ENCODE results near the gene BHMT2. TPM values are rescaled to one million over a fixed set of nuclear protein-coding genes. Genes with fewer than 3 reads are reported as not detected.

BHMT2 gene
- total RNA-seq, 1 donor from 2014 or later, result not detected

DNA sequence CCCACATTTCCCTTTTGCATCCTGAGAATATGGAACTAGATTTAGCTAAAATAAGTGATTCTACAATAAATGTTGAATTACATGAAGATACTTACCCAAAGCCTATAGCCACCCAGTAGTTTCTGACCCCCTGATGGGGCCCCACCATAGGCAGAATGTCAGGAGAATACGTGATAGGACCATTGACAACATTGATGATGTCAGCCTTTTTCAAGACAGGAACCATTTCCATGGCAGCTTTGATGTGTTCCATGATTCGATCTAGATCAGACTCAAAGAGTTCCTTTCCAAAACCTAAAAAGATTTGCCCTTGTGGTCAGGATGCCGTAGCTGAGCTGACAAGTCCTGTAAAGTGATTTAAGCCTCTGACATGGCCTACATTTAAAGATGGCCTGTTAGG is 27.4 kb upstream of the BHMT2 start:
- no peaks in the 10 kb centered on the region for H4K20me1 ChIP-seq (ENCODE audit: insufficient read depth, low read length)
- no peak overlapping the region for H3K27ac Mint-ChIP-seq (ENCODE audit: unreplicated experiment)
- H3K36me3 Mint-ChIP-seq (ENCODE audit: low read depth, unreplicated experiment), result no peaks in the 10 kb centered on the region
- H3K4me1 ChIP-seq (ENCODE audit: insufficient read depth, low read length), result no peaks in the 10 kb centered on the region
- no peaks in the 10 kb centered on the region for H3K27me3 ChIP-seq (ENCODE audit: insufficient read depth, low read length)
- FAIRE-seq (no peak), DNase-seq (ENCODE audit: low read depth) (no peak)
- H3K4me2 ChIP-seq (ENCODE audit: low read length), result no peak overlapping the region
- no peak overlapping the region for H3K4me3 Mint-ChIP-seq (ENCODE audit: unreplicated experiment)
- H3K27me3 Mint-ChIP-seq (ENCODE audit: low read depth, unreplicated experiment), result peaks cover 3% of the 10 kb centered on the region
- no peak overlapping the region for H3K4me3 ChIP-seq (ENCODE audit: insufficient read depth, low read depth, low read length)
- H3K9me3 ChIP-seq (ENCODE audit: insufficient read depth, low read depth, low read length), result no peaks in the 10 kb centered on the region
- H3K4me1 Mint-ChIP-seq (ENCODE audit: low read depth, unreplicated experiment), result no peaks in the 10 kb centered on the region
- H3K9ac ChIP-seq (ENCODE audit: low read length), result no peak overlapping the region
- H3K79me2 ChIP-seq (ENCODE audit: insufficient read depth, low read length), result no peaks in the 10 kb centered on the region
- peaks cover 2% of the 10 kb centered on the region for H3K9me3 Mint-ChIP-seq (ENCODE audit: unreplicated experiment)
- no peak overlapping the region for H3K27ac ChIP-seq (ENCODE audit: low read depth, low read length)
- H3K36me3 ChIP-seq (ENCODE audit: insufficient read depth, low read length), result no peaks in the 10 kb centered on the region
- TF ChIP-seq CTCF (IDR thresholded peaks at IDR 0.05; ENCODE audit: insufficient read depth, low read depth, low read length), result no peak
- no peak for TF ChIP-seq EZH2 (IDR thresholded peaks at IDR 0.05; ENCODE audit: insufficient read depth, low read length)
- H2AFZ ChIP-seq (ENCODE audit: low read depth, low read length), result no peak overlapping the region

DNA sequence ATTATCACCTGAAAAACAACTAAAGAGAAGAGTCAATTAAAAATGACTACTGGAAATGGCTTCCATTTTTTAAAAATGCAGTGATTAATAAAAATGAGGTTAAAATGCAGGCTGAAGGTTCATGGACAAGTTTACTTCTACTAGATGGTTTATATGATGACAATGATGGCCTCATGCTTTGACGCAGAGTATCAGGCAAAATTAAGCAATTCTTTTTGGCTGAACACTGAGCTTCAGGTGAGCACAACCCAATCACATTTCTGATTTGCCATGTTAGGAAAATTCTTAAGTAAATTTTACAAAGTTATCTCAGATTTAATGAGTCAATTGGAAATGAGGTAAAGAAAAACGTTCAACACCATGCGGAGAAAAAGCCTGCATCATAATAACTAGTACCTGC is 22.4 kb upstream of the BHMT2 start:
- Mint-ChIP-seq H3K27me3 (ENCODE audit: low read depth, unreplicated experiment) (no peaks in the 10 kb centered on the region), H3K4me1 (ENCODE audit: low read depth, unreplicated experiment) (no peaks in the 10 kb centered on the region), H3K9me3 (ENCODE audit: unreplicated experiment) (peaks cover 6% of the 10 kb centered on the region), H3K36me3 (ENCODE audit: low read depth, unreplicated experiment) (no peaks in the 10 kb centered on the region), H3K27ac (ENCODE audit: unreplicated experiment) (no peak overlapping the region), H3K4me3 (ENCODE audit: unreplicated experiment) (no peak overlapping the region)
- FAIRE-seq (no peak), DNase-seq (ENCODE audit: low read depth) (no peak)
- Histone ChIP-seq H3K4me1 (ENCODE audit: insufficient read depth, low read length) (no peaks in the 10 kb centered on the region), H3K4me2 (ENCODE audit: low read length) (no peak overlapping the region), H3K79me2 (ENCODE audit: insufficient read depth, low read length) (no peaks in the 10 kb centered on the region), H2AFZ (ENCODE audit: low read depth, low read length) (no peak overlapping the region), H3K36me3 (ENCODE audit: insufficient read depth, low read length) (no peaks in the 10 kb centered on the region), H3K4me3 (ENCODE audit: insufficient read depth, low read depth, low read length) (no peak overlapping the region), H3K9me3 (ENCODE audit: insufficient read depth, low read depth, low read length) (no peaks in the 10 kb centered on the region), H4K20me1 (ENCODE audit: insufficient read depth, low read length) (no peaks in the 10 kb centered on the region), H3K27ac (ENCODE audit: low read depth, low read length) (no peak overlapping the region), H3K27me3 (ENCODE audit: insufficient read depth, low read length) (peaks cover 2% of the 10 kb centered on the region), H3K9ac (ENCODE audit: low read length) (no peak overlapping the region)
- TF ChIP-seq CTCF (IDR thresholded peaks at IDR 0.05; ENCODE audit: insufficient read depth, low read depth, low read length), result no peak
- TF ChIP-seq EZH2 (IDR thresholded peaks at IDR 0.05; ENCODE audit: insufficient read depth, low read length), result no peak

GRCh38 chr5:79048437-79048836 is 21.1 kb upstream of the BHMT2 start:
- no peak overlapping the region for H3K4me2 ChIP-seq (ENCODE audit: low read length)
- H3K27ac ChIP-seq (ENCODE audit: low read depth, low read length), result no peak overlapping the region
- H3K27me3 Mint-ChIP-seq (ENCODE audit: low read depth, unreplicated experiment), result no peaks in the 10 kb centered on the region
- H3K79me2 ChIP-seq (ENCODE audit: insufficient read depth, low read length), result no peaks in the 10 kb centered on the region
- H3K9me3 Mint-ChIP-seq (ENCODE audit: unreplicated experiment), result peaks cover 8% of the 10 kb centered on the region
- H3K27me3 ChIP-seq (ENCODE audit: insufficient read depth, low read length), result peaks cover 2% of the 10 kb centered on the region
- H3K4me3 ChIP-seq (ENCODE audit: insufficient read depth, low read depth, low read length), result no peak overlapping the region
- no peaks in the 10 kb centered on the region for H3K4me1 ChIP-seq (ENCODE audit: insufficient read depth, low read length)
- no peaks in the 10 kb centered on the region for H3K9me3 ChIP-seq (ENCODE audit: insufficient read depth, low read depth, low read length)
- H3K4me1 Mint-ChIP-seq (ENCODE audit: low read depth, unreplicated experiment), result no peaks in the 10 kb centered on the region
- no peak overlapping the region for H3K27ac Mint-ChIP-seq (ENCODE audit: unreplicated experiment)
- no peaks in the 10 kb centered on the region for H3K36me3 ChIP-seq (ENCODE audit: insufficient read depth, low read length)
- TF ChIP-seq CTCF (IDR thresholded peaks at IDR 0.05; ENCODE audit: insufficient read depth, low read depth, low read length), result no peak
- no peak for TF ChIP-seq EZH2 (IDR thresholded peaks at IDR 0.05; ENCODE audit: insufficient read depth, low read length)
- H4K20me1 ChIP-seq (ENCODE audit: insufficient read depth, low read length), result no peaks in the 10 kb centered on the region
- no peak overlapping the region for H2AFZ ChIP-seq (ENCODE audit: low read depth, low read length)
- H3K4me3 Mint-ChIP-seq (ENCODE audit: unreplicated experiment), result no peak overlapping the region
- FAIRE-seq (no peak), DNase-seq (ENCODE audit: low read depth) (no peak)
- no peaks in the 10 kb centered on the region for H3K36me3 Mint-ChIP-seq (ENCODE audit: low read depth, unreplicated experiment)
- no peak overlapping the region for H3K9ac ChIP-seq (ENCODE audit: low read length)

All from astrocyte (in vitro differentiated cells and primary cell).